Activated CD4-positive, alpha-beta T cell treated with anti-CD3 and anti-CD28 coated beads for 1 hour (primary cell): ENCODE data around the gene SLC24A1.
A peak's percentile ranks its signal among the peaks of the same experiment; 100 is the strongest.
"Not testable (repeated sequence)": the region's sequence is repeated elsewhere in the genome, so short reads cannot be mapped to it uniquely, and the experiment has no call there.

Source experiments
- DNase-seq: peaks from one replicate; pipeline ENCODE4 v3.0.0-alpha.2; 2020

Gene SLC24A1

DNA sequence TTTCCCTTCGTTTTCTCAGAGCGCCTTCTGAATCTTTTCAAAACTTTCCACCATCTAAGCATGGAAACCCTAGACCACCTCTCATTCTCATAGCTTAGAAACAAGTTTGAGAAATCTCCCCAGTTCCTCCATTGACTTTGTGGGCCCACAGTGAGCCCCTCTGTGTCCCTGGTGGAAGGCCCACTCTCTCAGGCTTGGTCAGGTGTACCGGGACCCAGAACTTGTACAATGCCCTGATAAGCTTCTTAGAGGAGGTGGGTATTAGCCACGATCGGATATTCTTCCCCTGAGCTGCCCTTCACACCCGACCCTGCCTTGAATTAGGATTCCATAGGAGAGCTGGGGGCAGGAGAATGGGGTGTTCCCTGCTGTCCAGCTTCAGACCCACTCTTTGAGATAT lies at the start of gene SLC24A1:
TSS of gene SLC24A1 (plus strand) at position 301 of the 400 bp plus-strand sequence. CDS start 2,143 bp downstream, outside the sequence.
- DNase-seq = no peak

DNA sequence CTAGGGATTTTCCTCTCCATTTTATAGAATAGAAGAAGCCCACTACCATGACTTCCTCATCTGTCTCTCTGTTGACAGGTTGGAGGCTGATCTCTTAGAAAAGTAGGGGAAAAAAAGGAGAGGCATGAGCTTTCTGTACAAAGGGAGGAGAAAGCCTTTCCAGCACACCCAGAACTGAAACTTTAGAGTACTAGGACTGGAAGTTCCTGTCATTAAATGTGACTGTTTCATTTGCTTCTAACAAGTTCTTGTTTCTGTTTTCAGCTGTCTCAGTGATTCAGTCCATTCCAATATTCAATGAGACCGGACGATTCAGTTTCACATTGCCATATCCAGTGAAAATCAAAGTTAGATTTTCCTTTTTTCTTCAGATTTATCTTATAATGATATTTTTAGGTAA lies 49.8 kb upstream of the SLC24A1 start:
- no peak for DNase-seq

DNA sequence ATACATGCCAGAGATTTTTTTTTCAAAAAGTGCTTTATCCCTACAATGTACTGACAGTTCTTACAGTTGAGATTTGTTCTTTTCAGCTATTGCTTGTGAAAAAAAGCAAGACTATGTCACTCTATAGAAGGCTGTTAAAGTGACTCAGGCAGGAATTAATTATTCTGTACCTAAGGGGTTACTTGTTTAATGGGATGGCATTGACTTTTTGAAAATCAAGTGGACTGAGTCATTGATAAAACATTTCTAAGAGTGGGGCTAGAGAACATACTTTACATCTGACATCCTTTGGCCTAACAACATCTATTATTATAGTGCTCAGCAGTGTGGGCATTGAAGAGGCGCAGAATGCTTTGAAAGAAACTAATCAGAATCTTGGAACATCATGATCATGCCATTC lies 45.1 kb upstream of the SLC24A1 start:
- DNase-seq = no peak

DNA sequence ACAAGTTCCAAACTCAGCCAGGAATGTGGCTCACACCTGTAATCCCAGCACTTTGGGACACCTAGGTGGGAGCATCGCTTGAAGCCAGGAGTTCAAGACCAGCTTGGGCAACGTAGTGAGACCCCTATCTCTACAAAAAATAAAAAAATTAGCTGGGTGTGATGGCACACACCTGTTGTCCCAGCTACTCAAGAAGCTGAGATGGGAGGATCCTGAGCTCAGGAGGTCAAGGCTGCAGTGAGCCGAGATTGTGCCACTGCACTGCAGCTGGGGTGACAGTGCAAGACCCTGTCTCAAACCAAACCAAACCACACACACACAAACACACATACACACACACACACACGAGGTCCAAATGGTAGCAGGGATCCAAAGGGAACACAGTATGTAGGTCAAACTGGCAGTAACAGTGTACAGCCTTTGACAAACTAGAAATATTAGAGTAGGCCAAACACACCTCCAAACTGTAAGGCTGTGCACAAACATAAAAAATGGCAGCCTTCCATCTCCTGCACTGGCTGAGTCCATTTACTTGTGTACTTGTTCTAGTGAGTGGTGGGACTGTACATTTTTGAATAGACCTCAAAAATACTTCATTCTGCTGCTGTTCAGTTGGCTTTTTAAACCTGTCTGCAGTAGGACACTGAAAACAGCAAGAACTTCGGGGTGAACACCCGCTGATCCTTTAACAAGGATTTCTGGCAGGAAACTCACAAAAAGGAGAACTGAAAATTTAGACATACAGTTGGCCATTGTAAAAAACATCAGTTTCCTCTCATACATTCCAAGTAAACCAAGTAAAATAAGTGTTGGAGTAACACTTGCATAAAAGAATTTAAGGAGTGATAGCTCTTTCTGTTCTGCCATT lies 44.4 kb upstream of the SLC24A1 start:
- DNase-seq = no peak

DNA sequence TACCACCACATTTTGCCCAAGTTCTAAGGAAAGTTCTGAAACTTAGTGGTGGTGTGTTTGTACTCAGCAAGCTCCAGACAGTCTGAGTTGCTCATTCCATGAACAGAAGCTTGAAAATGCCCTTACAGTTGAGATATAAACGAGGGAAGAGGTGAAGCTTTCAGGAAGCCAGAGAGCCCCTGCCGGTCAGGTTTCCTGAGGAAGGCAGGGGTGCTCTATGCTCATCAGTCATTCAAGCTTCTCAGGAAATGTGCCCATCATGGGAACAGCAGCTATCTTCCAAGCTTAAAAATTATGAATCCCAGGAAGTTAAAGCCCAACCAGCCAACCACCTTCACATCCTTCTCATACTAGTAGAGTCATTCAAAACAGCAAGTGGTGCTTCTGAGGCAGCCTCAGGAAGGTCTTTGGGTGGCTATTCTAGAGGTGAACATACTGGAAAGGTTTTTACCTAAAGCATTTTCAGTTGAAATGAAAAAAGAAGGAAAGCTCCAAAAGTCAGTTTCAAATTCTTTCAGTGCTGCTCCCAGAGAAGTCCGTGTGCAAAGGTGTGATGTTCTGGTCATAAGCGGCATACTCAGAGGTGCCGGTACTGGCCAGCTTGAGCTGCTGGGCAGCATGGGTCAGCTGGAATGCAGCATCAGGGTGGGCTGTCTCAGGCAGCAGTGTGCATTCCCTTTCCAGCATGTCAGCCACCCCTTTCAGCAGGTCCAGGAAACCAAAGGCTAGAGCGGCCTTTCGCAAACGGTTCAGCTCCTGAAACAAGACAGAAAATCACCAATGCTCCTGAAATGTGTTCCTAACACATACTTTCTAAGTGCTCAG lies 42.6 kb upstream of the SLC24A1 start:
- no peak for DNase-seq

DNA sequence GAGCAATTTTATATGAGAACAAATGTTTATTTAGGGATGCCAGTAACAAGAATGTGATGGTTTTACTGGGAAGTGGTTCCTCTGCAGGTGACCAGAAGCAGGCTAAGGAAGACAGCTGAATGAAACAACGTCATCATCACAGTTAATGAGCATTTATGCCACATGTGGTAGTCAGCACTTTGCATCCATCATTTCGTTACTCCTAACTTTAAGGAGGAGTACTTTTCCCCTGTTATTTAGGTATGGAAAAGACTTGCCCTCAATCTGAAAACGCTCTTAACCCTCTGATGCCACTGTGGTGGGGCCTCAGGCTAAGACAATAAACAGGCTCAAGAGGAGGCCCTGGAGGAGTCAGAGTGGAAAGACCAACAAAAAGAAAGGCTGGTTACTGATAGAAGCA lies 42.0 kb upstream of the SLC24A1 start:
- DNase-seq = no peak

DNA sequence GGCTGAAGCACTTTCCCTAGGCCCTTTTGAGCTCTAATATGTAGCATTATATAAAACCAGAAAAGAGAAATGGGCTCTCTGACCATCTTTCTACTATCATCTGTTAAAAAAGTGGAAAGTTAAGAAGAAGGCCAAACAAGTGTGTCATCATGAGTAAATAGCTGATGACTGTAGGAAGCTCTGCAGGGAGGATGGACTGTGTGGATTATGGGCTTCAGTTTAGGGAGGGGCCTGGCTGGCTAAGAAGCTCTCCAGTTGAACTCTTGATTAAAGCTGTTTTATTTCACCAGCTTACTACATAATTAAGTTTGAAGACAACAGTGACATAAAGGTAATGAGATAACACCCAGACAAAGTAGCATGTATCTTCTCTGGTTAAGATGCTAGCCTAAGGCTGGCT lies 41.5 kb upstream of the SLC24A1 start:
- DNase-seq = no peak

DNA sequence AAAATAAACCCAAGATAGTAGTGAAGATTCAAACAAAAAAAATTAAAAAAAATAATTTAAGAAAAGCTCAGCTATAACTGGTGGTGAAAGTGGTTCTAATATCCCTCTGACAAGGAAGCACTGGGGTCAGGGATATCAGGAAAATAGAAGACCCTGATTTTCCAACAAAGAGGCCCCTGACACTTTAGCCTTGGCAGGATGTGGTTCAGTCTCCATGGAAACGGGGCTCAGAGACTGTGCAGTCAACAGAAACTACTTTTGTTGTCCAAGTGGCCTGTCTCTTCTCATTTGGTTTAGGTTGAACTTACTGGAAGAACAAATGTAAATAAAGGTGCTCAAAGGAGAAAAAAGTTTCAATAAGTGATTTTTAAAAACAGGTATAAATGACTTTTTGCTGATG lies 38.0 kb upstream of the SLC24A1 start:
- DNase-seq = no peak

DNA sequence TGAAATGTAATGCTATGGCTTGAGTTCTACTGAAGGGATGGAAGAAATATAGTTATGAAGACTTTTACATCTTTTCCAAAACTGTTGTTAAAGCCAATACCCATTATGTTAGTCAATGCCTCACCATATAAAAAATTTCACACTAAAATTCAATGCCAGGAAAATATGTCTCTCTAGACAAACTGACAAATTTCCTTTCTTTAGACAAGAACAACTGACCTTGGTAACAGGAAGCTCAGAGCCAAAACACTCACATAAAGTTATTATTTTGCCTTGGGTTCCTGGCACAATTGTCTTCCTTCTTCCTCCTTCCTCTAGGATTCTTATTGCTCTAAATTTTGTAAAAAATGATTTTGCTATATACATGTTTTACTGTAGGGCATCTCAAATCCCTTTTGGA lies 37.5 kb upstream of the SLC24A1 start:
- DNase-seq = no peak

DNA sequence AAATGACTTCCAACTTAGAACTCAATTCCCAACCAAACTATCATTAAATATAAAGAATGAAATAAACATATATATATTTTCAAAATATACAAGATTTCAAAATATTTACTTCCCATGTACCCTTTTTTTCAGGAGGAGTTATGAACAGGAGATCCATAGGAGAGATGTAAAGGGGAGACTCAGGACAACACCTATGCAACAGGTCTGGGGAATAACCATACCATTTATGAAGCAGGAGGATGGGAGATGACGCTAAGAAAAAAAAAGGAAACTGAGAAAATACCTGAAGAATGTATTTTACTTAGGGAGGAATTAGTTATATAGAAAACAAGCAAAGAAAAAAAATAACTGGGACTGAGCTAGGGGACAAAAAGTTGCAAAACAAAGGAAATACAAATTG lies 34.6 kb upstream of the SLC24A1 start:
- no peak for DNase-seq

DNA sequence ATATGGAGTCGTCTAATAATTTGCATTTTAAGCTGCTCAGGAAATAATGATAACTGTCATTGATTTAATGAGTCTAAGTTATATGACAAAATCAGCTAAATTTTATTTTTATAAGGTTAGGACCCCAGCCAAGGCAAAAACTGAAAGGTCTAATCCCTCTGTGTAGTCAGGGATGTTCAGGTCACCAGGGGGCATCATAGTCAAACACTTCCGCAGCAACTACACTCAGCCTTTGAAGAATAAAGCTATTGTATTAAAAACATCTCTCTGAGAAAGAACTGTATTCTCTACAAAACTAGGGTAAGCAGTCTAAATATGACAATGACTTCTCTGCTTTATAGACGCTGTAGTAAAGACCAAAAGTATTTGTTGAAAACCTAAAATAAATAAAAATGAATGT lies 25.8 kb upstream of the SLC24A1 start:
- DNase-seq = no peak

DNA sequence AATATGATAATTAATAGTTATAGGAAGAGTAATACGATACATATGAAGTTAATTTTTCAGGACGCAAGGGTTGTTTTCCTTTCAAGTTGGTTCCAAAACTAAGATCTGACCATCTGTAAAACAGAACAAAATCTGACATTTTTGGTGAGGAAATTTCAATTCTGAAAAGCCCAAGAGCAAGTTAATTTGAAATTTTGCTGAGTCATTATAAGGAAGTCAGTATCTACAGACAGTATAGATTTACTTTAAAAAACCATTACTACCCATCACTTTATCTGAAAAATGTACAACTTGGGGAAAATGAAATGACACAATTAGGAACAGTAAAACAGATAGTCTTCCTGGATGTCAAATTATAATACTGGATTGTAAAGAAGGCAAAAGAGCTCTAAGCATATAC lies 23.3 kb upstream of the SLC24A1 start:
- no peak for DNase-seq

DNA sequence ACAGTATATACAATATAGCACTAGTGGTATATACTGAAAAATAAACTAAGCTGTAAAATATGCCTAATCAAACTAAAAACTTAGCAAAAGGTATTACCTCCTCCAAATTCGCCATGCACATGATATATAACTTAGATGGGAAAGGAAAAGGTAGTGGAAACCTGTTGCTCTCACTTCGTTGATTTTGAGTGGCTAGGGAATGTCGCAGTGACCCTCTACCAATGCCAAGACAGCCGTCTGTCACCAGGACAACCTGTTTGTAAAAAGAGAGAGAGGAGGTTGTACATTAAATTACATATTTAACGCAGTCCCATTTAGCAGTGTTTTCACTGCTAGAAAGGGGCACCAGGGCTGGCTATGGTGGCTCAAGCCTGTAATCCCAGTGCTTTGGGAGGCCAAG lies 22.1 kb upstream of the SLC24A1 start:
- DNase-seq = no peak

DNA sequence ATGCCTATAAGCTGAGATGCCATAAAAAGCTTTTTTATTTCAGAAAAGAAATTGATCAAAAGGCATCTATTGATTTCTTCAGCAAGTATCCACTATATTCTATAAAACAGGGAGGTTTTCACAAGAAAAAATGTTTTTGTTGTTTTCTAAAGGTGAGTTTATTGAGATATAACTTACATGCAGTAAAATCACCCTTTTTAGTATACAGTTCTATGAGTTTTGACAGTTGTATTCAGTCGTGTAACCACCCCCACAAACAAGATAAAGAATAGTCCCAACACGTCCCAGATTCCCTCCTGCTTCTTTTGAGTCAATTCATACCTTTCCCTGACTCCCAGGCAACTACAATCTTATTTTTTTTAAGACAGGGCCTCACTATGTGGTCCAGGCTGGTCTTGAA lies 18.6 kb upstream of the SLC24A1 start:
- DNase-seq = no peak

DNA sequence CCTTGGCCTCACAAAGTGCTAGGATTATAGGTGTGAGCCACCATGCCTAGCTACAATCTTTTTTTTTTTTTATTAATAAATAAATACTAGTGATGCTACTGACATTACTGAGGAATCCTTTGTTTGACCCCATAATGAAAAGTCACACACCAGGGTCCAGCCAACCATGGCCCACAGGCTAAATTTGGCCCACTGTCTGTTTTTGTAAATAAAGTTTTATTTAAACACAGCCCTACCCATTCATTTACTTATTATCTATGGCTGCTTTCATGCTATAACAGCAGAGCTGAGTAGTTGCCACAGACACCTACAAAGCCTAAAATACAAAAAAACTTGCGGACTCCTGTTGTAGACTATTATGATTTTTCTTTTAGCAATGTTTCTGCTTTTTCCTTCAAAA lies 18.2 kb upstream of the SLC24A1 start:
- no peak for DNase-seq

DNA sequence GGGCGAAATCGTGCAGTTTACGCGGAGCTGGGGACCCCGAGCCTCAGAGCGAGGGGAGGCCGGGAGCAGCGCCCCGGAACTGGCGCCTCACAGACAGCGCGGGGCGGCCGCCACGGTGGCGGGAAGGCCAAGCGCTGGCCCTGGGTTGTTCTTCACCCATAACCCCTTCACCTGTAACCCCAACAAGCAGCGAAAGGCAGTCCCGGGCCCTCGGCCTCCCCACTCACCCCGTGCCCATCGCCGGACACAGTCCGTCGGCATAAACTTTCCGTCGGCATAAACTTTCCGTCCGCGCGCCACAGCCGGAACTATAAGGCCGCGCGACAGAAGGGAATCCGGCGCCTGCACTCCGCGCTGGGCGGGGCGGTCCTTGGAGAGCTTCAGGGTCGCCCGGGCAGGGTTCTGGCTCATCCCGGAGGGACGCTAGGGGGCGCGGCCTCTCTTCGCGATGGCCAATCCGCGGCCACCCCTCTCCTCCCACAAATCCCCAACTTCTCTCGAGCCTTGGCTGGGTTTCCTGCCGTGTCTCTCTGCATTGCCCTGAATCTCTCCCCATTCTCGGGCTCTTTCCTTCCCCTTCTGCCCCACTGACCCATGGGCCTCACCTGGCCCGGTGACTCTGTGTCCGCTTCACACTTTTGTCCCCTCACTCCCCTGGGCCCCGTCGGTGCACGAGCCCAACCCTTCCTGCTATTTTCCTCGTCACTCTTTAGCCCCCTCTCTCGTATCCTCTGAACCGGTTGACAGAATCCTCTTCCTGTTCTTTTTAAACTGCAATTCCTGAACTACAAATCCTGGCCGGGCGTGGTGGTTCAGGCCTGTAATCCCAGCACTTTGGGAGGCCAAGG lies 10.6 kb upstream of the SLC24A1 start, which contains the start of gene INTS14:
TSS of gene INTS14 (minus strand) at position 261 of the 848 bp plus-strand sequence. CDS start 3,751 bp downstream, outside the sequence.
- DNase-seq = peak; percentile 84

DNA sequence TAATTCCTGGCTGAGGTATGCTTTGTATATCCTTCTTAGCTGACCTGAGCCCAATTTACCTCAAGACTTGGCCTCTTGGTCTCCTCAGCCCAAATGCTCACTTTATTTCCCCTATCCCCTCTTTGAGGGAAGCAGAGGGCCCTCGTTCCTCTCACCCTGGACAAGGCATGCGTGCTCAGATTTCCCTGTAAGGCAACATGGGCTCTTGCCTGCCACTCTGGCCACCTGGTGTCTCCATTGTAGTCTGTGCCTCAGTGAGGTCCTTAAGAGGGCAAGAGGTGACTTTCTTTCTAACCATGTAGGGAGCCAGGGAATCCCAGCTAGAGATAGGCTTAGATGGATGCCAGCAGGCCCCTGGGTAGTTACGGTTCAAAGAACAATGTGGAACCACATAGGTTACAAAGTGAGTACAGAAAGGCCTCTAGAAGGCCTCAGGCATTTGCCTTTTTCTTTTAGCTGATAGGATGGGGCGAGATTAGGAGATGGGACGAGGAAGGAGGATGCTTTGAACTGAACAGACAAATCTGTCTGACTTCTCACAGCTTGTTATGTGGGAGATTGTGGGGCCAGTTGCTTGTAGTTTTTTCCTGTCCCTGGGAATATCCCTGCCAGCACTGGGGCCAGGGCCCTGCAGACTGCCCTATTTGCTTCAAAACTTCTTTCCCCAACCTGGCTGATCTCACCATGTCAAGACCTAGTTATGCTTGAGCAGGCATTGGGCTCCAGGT lies 9.7 kb upstream of the SLC24A1 start:
- DNase-seq = no peak

DNA sequence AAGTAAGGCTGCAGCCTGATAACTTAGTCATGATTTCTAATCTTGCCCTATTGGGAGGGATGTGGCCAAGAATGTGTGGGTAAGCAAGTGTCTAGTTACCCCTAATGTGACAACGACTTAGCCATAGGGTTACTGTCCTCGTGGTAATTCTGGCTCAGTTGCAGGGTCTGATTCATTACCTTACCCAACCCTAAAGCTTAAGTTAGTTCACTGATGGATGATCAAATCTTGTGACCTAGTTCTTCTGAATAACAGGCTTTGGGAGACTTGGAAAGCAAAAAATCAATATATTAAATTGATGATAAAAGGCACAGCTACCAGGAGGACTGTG lies 9.2 kb upstream of the SLC24A1 start:
- no peak for DNase-seq

DNA sequence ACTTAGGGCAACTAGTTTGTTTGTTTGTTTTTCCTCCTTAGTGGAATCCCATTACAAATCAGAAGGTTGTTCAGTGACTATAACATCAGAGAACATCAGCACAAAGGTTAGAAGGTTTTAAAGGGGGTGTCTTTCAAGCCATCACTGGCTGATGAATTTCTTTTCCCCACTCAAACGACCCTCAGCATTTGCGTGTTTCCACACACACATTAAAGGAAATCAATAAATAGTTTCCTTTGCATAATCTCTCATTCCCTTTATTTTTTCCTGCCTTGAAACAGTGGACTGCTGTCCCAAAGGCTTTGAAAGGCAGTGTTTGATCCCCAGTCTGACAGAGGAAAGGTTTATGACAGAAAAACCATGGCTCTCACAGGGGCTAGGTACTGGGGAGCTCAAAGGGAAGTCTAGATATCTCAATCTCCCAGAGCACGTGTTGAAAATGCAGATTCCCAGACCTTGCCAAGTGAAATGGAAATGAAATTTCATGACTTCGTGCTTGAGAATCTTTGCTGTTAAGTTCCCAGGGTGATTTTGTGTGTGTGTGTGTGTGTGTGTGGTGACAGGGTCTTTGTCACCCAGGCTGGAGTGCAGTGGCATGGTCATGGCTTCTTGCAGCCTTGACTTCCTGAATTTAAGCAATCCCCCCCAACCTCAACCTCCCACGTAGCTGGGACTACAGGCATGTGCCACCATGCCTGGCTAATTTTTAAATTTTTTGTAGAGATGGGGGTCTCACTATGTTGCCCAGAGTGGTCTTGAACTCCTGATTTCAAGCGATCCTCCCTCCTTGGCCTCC lies 8.6 kb upstream of the SLC24A1 start:
- DNase-seq = no peak

DNA sequence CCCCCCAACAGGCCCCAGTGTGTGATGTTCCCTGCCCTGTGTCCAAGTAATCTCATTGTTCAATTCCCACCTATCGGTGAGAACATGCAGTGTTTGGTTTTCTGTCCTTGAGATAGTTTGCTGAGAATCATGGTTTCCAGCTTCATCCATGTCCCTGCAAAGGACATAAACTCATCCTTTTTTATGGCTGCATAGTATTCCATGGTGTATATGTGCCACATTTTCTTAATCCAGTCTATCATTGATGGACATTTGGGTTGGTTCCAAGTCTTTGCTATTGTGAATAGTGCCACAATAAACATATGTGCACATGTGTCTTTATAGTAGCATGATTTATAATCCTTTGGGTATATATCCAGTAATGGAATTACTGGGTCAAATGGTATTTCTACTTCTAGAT lies 5.9 kb upstream of the SLC24A1 start:
- not testable (repeated sequence) for DNase-seq

DNA sequence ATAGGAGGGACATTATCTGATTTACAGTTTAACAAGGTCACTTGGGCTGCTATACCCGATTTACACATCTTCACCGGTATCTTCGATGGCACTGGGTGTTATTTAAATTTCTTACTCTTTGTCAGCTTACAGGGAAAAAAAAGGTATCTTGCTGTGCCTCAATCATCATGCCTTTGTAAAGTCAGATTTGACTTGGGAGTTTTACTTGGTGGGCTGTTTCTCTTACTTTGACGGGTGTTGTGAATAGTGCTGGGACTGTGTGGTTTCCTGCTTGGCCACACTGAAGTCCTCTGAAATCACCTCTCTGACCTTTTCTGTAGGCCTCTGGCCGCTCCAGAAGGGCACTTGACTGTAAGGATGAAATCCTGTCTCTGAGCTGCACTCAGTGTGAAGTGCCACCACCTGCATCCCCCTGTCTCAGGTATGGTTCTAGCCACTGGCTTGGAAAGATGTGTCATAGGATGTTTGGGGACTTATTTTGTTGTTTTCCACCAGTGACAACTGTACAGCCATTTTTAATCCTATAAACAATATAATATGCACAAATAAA lies 3.1 kb upstream of the SLC24A1 start:
- no peak for DNase-seq
